NCI-H2196 treated with DMSO at 0.1 percent for 48 hours (cell line): ENCODE data around the gene NKAIN2.
"Not testable (repeated sequence)": the region's sequence is repeated elsewhere in the genome, so short reads cannot be mapped to it uniquely, and the experiment has no call there.

Source experiments
- DNase-seq: peaks from one replicate; lab custom pipeline; 2025; ENCODE audit not compliant: unreplicated experiment; lab: John Stamatoyannopoulos, UW

The NKAIN2 gene

DNA sequence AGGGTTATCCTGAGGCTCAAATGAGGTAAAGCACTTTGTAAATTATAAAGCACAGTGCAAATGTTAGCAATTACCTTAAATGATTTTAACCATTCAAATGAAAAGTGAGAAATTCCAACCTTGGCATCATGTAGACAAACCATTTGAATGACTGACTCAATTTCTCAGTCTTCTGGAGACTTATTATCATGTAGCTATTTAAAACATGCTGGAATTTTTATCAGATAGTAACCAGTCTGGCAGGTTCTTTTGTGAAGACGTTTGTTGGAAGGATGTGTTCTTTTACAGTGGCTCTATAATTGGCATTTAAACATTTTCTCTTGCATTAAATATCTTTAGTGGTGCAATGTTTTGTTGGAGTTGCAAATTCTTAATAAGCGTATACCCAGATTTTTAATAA, 386.6 kb downstream of the NKAIN2 start:
- no peak for DNase-seq

DNA sequence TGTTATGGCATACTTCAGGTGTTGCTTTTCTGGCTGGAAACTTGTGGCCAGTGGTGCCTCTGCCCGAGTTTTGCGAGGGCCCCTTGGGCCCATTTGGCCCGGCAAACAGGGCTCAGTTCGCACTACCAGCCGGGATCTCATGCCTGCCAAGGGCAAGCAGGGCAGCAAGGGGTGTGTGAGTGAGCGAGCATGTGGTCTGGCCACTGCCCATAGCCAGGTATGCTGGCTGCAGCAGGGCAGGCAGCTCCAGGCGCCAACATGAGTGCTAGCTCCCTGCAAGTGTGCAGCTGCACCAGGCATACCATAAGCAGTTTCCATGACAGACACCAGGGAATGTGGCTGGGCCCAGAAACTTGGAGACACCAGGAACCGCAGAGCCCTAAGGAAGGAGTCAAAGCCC, 389.5 kb downstream of the NKAIN2 start:
- no peak for DNase-seq

DNA sequence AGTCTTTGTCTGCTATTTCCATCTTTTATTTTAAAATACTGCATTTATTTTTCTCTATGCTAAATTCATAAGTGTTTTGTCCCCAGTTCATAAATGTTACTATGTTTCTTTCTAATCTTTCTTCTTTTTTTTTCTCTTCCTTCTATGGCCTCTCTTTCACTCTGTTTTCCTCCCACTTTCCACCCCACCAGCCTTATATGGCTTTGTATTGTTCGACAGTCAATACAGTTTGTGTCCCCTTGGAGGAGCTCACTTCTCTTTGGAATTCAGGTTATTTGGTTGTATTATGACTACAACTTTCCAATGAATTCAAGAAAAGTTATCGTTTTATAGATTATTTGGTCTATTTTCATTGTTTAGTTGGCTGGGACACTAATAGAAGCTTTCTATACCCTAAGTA, 393.5 kb downstream of the NKAIN2 start:
- no peak for DNase-seq

DNA sequence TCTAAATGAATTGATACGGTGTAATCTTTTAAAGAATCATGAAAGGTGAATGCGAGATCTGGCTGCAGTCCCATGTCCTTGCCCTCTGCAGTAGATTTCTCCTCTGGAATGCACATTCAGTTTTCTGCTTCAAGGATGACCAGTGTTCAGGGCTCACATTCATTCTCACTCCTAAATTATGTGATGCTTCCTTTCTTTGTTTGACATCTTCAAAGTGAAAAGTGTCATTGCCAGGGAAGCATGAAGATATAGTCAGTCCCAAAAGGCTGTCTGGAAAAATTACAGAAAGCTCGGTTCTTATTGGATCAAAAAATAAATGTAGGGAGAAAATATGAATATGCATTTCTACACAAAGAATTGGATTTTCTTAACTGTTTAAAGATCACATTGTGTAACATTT, 395.6 kb downstream of the NKAIN2 start:
- no peak for DNase-seq

DNA sequence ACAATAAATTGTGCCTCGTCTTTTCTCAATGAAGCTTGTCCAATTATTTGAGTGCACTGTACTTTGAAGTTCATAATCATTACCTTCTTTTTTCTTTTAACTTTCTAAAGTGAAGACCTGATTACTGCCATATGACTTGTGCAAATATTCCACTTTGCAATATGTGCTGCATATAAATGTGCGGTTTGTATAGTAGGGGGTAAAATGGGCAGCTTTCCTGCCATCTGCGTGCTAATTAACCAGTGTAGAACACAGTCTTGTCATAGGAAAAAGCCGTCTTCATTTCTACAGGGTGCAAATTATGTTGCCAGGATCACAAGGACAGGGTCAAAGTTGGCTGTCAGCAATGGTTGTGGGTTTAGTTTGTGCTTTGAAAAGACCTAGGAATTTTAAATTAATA, 397.0 kb downstream of the NKAIN2 start:
- no peak for DNase-seq

- DNase-seq: no peak
These were observed 399.6 kb downstream of the NKAIN2 start for GRCh38 chr6:124203101-124203811.

DNA sequence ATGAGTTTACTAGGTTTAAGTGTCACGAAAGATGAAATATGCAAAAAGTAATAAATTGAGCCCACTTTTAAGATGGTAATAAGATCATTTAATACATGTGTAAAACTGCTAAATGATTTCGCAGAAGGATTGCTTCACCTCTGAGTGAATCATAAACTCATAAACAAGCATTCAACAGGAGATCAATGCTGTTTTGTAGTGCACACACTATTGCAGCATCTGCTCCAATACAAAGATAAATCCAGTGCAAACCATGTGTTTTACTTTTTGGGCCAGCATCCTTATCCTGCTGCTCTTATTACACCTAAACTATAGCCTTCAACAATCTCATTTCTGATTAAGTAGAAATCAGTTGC, 400.1 kb downstream of the NKAIN2 start:
- DNase-seq: no peak

DNA sequence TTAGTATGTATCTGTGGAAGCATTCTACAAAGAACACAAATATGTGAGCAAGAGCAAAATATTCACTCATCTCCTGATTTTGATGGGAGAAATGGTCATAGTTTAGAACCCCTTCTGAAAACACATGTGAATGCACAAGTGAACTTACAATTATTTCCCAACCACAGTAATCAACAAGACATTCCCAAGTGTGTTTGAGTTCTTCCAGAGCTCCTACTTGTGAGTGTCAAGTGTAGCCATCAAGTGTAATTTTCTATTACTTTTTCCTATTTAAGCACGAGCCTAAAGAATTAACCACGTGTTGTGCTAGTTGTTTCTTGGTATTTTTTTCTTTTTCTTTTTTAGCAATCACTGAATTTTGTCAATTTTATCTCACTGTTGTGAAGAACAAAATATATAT, 402.3 kb downstream of the NKAIN2 start:
- no peak for DNase-seq

- DNase-seq: no peak
These were observed 420.1 kb downstream of the NKAIN2 start for GRCh38 chr6:124223611-124224345.

- DNase-seq: no peak
These were observed 422.7 kb downstream of the NKAIN2 start for GRCh38 chr6:124226396-124226795.

GRCh38 chr6:124233221-124233620, 429.6 kb downstream of the NKAIN2 start:
- no peak for DNase-seq

DNA sequence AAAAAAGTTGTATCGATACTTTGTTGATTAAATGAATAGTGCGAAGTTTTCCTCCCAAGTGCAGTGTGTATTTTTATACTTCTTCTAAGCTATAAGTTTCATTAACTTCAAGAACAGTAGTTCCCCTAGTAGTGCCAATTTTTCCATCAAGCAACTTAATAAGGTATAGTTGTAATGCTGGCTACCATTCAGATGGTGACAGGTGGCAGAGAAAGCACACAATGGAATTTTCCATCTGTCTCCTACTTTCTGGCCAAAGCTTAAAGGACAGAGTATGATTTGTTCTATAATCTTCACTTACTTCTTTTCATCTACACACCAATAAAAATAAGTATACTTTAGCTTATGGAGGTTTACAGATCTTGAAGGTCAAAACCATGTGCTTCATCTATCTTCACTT, 431.1 kb downstream of the NKAIN2 start:
- no peak for DNase-seq

GRCh38 chr6:124237911-124238310, 434.2 kb downstream of the NKAIN2 start:
- DNase-seq: no peak

DNA sequence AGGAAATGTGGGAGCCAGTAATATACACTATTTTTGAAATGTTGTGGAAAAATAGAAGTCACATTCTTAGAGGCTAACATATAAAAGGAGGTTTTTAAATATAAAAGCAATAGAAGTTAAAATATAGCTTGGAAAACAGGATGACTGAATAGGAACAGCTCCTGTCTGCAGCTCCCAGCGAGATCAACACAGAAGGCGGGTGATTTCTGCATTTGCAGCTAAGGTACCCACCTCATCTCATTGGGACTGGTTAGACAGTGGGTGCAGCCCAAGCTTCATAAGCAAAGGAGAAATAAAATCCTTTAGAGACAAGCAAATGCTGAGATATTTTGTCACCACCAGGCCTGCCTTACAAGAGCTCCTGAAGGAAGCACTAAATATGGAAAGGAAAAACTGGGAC, 434.7 kb downstream of the NKAIN2 start:
- not testable (repeated sequence) for DNase-seq

DNA sequence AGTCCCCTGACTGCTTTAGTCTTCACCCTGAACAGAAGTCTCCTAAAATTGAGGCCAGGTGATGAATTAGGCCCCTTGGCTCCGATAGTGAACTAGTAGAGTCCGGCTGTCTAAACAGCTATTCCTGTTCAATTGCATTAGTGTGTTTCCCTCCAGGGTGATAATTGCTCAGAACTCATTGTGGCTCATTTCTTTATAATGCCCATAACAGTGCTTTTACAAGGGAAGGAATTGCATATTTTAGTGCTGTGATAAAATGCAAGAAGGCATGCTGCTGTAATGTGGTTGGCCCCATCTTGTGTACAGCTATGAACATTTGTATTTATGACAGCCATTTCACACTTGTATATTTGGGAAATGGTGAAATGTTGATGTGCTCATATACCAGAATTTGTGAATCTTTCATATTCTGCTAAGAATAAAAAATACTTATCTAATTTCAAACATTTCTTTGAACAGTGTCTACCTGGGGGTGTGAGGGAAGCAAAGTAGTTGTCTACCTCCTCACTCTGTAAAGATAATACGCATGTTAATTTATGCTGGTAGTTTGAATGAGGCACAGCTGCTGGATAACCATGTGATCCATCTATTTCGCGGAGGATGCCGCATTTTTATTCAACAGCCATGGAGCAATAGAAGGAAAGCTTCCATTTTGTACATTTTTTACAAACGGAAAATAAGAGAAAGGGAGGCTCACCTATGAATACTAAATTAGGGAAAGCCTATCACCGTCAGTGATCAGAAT, 451.4 kb downstream of the NKAIN2 start:
- no peak for DNase-seq

DNA sequence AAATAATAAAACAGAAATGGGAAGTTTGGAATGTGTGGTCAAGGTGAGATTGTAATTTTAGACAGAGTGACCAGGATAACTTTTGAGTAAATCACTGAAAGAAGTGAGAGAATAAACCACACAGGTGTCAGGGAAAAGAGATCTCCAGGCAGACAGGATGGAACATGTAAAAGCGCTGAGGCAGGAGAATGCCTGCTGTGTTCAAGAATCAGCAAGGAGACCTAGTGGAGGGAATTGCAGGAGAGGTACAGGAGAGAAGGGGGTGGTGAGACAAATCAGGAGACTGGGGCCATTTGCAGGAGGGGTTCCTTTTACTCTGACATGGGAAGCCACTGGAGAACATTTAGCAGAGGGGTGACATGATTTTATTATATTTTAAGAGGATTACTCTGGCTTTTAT, 456.7 kb downstream of the NKAIN2 start:
- DNase-seq: no peak

- no peak for DNase-seq
These were observed 466.1 kb downstream of the NKAIN2 start for GRCh38 chr6:124269733-124270132.

DNA sequence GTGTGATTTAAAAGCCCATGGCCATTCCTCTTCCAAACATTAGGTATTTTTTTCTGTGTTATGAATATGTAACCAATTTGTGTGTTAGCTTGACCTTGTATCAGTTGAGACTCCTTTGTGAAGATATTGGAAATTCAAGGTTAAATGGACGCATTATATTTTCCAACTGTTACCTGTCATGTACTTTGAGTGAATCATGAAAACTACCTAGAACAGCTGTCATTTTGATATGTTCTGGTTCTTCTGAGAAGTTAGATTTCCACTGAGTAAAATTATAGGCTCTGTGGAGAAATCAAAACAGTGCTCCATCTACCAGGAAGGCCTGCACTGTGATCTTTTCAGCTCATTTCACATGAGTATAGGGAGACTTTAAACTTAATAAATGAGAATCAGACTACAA, 470.0 kb downstream of the NKAIN2 start:
- DNase-seq: no peak

GRCh38 chr6:124282541-124282940, 478.9 kb downstream of the NKAIN2 start:
- no peak for DNase-seq

GRCh38 chr6:124283486-124283885, 479.8 kb downstream of the NKAIN2 start:
- DNase-seq: no peak

- no peak for DNase-seq
These were observed 481.5 kb downstream of the NKAIN2 start for GRCh38 chr6:124285146-124285545.

GRCh38 chr6:124294574-124295200, 491.0 kb downstream of the NKAIN2 start:
- no peak for DNase-seq
